GM18526 (cell line): ENCODE measurements around the gene CORT.
A peak's percentile ranks its signal among the peaks of the same experiment; 100 is the strongest.

Experiments
- POLR2A ChIP-seq: IDR thresholded peaks from 3 replicates; pipeline ENCODE4 v1.6.1; 2011; ENCODE audit not compliant: insufficient read length; ENCODE audit errors: extremely low read depth

The CORT gene

GRCh38 chr1:10467078-10467477, 17.2 kb downstream of the CORT start:
- no peak for TF ChIP-seq POLR2A

- TF ChIP-seq POLR2A, result no peak
Measured at GRCh38 chr1:10470043-10470442, 20.2 kb downstream of the CORT start.

- TF ChIP-seq POLR2A, result no peak
Measured at GRCh38 chr1:10471411-10472219, 21.8 kb downstream of the CORT start.

- peak; percentile 67 for TF ChIP-seq POLR2A
Measured at GRCh38 chr1:10472220-10473144, 22.7 kb downstream of the CORT start, which contains the start of gene DFFA. DFFA (minus strand) TSS chr1:10472529; CDS start chr1:10472458, 71 bp downstream.

- no peak for TF ChIP-seq POLR2A
Measured at GRCh38 chr1:10473145-10473765, 23.4 kb downstream of the CORT start.

GRCh38 chr1:10474613-10475507, 25.0 kb downstream of the CORT start, which contains the start of gene PEX14:
PEX14 (plus strand) TSS chr1:10474950; CDS start chr1:10474967, 17 bp downstream.
- peak; percentile 80 for TF ChIP-seq POLR2A

- TF ChIP-seq POLR2A, result no peak
Measured at GRCh38 chr1:10475510-10475909, 25.7 kb downstream of the CORT start.

- TF ChIP-seq POLR2A, result no peak
Measured at GRCh38 chr1:10479296-10479695, 29.5 kb downstream of the CORT start.

GRCh38 chr1:10480614-10481013, 30.8 kb downstream of the CORT start:
- no peak for TF ChIP-seq POLR2A

- no peak for TF ChIP-seq POLR2A
Measured at GRCh38 chr1:10484521-10484920, 34.7 kb downstream of the CORT start.

GRCh38 chr1:10489291-10490055, 39.6 kb downstream of the CORT start:
- no peak for TF ChIP-seq POLR2A

GRCh38 chr1:10490286-10490970, 40.6 kb downstream of the CORT start:
- TF ChIP-seq POLR2A, result no peak

GRCh38 chr1:10494418-10494753, 44.6 kb downstream of the CORT start:
- TF ChIP-seq POLR2A, result no peak
